Neural progenitor cell (in vitro differentiated cells): ENCODE measurements around the gene GAPT.

Experiments
- EZH2 ChIP-seq: fragments of 200-600 bp; sonication (generic); IDR thresholded peaks from 2 replicates; pipeline ENCODE4 v1.6.1; 2017; ENCODE audit warnings: antibody characterized with exemption, mild to moderate bottlenecking, moderate library complexity
- EZH2phosphoT487 ChIP-seq: fragments of 200-600 bp; sonication (generic); IDR thresholded peaks from 2 replicates; pipeline ENCODE4 v1.6.1; 2017; ENCODE audit warnings: antibody characterized with exemption

GRCh38 chr5:58498340-58498942, 7.2 kb downstream of the GAPT start:
- no peak for TF ChIP-seq EZH2
- TF ChIP-seq EZH2phosphoT487 = no peak
